K562 (cell line): ENCODE results near the gene GET3. TPM values are rescaled to one million over a fixed set of nuclear protein-coding genes. Genes with fewer than 3 reads are reported as not detected.
A peak's percentile ranks its signal among the peaks of the same experiment; 100 is the strongest.

Experiments used
- ARID3B ChIP-seq: fragments of 250-450 bp; sonication (Bioruptor Pico); IDR thresholded peaks from 2 replicates; pipeline ENCODE4 v1.4.0; 2020; ENCODE audit warnings: borderline replicate concordance
- ATF2 ChIP-seq: sonication (generic); formaldehyde crosslinking; IDR thresholded peaks from 2 replicates; pipeline ENCODE4 v1.8.1; 2022; ENCODE audit warnings: missing genetic modification reagents
- ELF1 ChIP-seq: fragments of 200-800 bp; sonication (Bioruptor generic); IDR thresholded peaks from 2 replicates; pipeline ENCODE4 v1.6.1; 2016; ENCODE audit warnings: missing genetic modification characterization, missing compliant biosample characterization
- ELF4 ChIP-seq: fragments of 450-650 bp; formaldehyde crosslinking; IDR thresholded peaks from 2 replicates; pipeline ENCODE4 v1.4.0; 2022; ENCODE audit warnings: missing genetic modification characterization
- IRF9 ChIP-seq: fragments of 450-650 bp; IDR thresholded peaks from 2 replicates; pipeline ENCODE4 v1.6.1; 2016; ENCODE audit warnings: missing biosample characterization, missing genetic modification characterization
- JUNB ChIP-seq: fragments of 450-650 bp; formaldehyde crosslinking; conservative IDR thresholded peaks from 2 replicates; pipeline ENCODE4 v1.4.0; 2020; ENCODE audit warnings: mild to moderate bottlenecking
- MECOM ChIP-seq: fragments of 250-450 bp; sonication (Bioruptor Pico); IDR thresholded peaks from 2 replicates; pipeline ENCODE4 v1.8.0; 2022; ENCODE audit warnings: inconsistent platforms
- MTA1 ChIP-seq: fragments of 450-650 bp; IDR thresholded peaks from 2 replicates; pipeline ENCODE4 v1.6.1; 2017; ENCODE audit warnings: borderline replicate concordance
- PPARD ChIP-seq: fragments of 250-450 bp; sonication (Bioruptor Pico); IDR thresholded peaks from 2 replicates; pipeline ENCODE4 v1.8.0; 2022; ENCODE audit warnings: inconsistent platforms, mild to moderate bottlenecking, moderate library complexity
- RBM15 ChIP-seq: fragments of 200-400 bp; formaldehyde crosslinking; IDR thresholded peaks from 2 replicates; pipeline ENCODE4 v1.6.1; 2018; ENCODE audit warnings: mild to moderate bottlenecking, low read length, moderate library complexity; ENCODE audit not compliant: insufficient read depth
- RFX5 ChIP-seq: IDR thresholded peaks from 2 replicates; pipeline ENCODE4 v1.6.1; 2011; ENCODE audit warnings: low read depth, mild to moderate bottlenecking, improper control_type of control experiment, low read length
- SAFB2 ChIP-seq: fragments of 200-400 bp; formaldehyde crosslinking; IDR thresholded peaks from 2 replicates; pipeline ENCODE4 v1.6.1; 2018; ENCODE audit warnings: borderline replicate concordance, low read length, low read depth, moderate library complexity; ENCODE audit not compliant: severe bottlenecking
- SOX6 ChIP-seq: fragments of 450-650 bp; IDR thresholded peaks from 2 replicates; pipeline ENCODE4 v1.6.1; 2014; ENCODE audit warnings: mild to moderate bottlenecking
- USF2 ChIP-seq: sonication (generic); formaldehyde crosslinking; IDR thresholded peaks from 2 replicates; pipeline ENCODE4 v1.5.0; 2020; ENCODE audit warnings: missing genetic modification reagents
- YBX1 ChIP-seq: fragments of 450-650 bp; IDR thresholded peaks from 2 replicates; pipeline ENCODE4 v1.7.1; 2016; ENCODE audit warnings: mild to moderate bottlenecking
- ZEB2 ChIP-seq: fragments of 450-650 bp; IDR thresholded peaks from 2 replicates; pipeline ENCODE4 v1.6.1; 2016
- ZNF277 ChIP-seq: fragments of 250-450 bp; sonication (Bioruptor Pico); IDR thresholded peaks from 2 replicates; pipeline ENCODE4 v1.8.0; 2022; ENCODE audit warnings: inconsistent platforms, mild to moderate bottlenecking, moderate library complexity, borderline replicate concordance
- ZNF512 ChIP-seq: IDR thresholded peaks from 2 replicates; pipeline ENCODE4 v1.6.1; 2016; ENCODE audit warnings: missing genetic modification characterization, missing compliant biosample characterization
- ZNF589 ChIP-seq: fragments of 200-800 bp; sonication (Bioruptor generic); IDR thresholded peaks from 2 replicates; pipeline ENCODE4 v1.6.1; 2016; ENCODE audit warnings: low read depth, missing genetic modification characterization, missing compliant biosample characterization
- polyA plus RNA-seq, 8 experiments: library from polyadenylated mRNA; depleted of rRNA in 4 of 8; stranded (reverse) in 5 of 8; unstranded in 3 of 8; fragments of >200 nt; fragmentation: Nextera tagmentation in 2 of 8; fragmentation: Illumina TruSeq in 1 of 8; extraction: Ambion mirVana in 2 of 8; extraction: Trizol in 1 of 8; gene quantifications; 2 replicates each; pipeline versions ENCODE4 v1.2.1 to v1.2.3, GENCODE V29; 2011 to 2014; ENCODE audit warnings: inconsistent platforms in 1 of 8, missing spikeins in 1 of 8
- total RNA-seq, 7 experiments: library from RNA; depleted of rRNA in 6 of 7; stranded (reverse); fragments of >200 nt in 6 of 7; fragmentation: Illumina TruSeq in 2 of 7; extraction: Trizol in 2 of 7; gene quantifications; 2 replicates each; pipeline versions ENCODE4 v1.2.1 to v1.2.3, GENCODE V29; 2011 to 2021; ENCODE audit warnings: low replicate concordance in 1 of 7

GET3 gene
- total and polyA plus RNA-seq, 9 of the 15 experiments (the other 6 are each of a cell fraction or from before 2014, with no cell fraction given): 8.3 to 83.5 (median 51.8) TPM

GRCh38 chr19:12784394-12784870 is 47.1 kb downstream of the GET3 start (continued):
- TF ChIP-seq RBM15 (no peak), ARID3B (CRISPR knock-in tag) (no peak), MTA1 (peak; percentile 84), ZNF512 (tag) (no peak), ZNF589 (CRISPR knock-in tag) (peak; percentile 95), ZEB2 (peak; percentile 62; the same call in 1 of the 2 replicates), JUNB (no peak), RFX5 (no peak), IRF9 (tag) (no peak), ELF4 (CRISPR knock-in tag) (peak; percentile 62; the same call in 1 of the 2 replicates), YBX1 (no peak), SOX6 (peak; percentile 96), ATF2 (no peak), PPARD (CRISPR knock-in tag) (no peak), USF2 (CRISPR knock-in tag) (no peak), ELF1 (tag) (no peak), SAFB2 (no peak), MECOM (peak; percentile 89; the same call in 1 of the 2 replicates), ZNF277 (CRISPR knock-in tag) (no peak)
